ENCODE data around the gene BTBD9. TPM values are rescaled to one million over a fixed set of nuclear protein-coding genes. Genes with fewer than 3 reads are reported as not detected.

Gene BTBD9
- total RNA-seq, 1 donor from 2014 or later = 24.1 TPM

DNA sequence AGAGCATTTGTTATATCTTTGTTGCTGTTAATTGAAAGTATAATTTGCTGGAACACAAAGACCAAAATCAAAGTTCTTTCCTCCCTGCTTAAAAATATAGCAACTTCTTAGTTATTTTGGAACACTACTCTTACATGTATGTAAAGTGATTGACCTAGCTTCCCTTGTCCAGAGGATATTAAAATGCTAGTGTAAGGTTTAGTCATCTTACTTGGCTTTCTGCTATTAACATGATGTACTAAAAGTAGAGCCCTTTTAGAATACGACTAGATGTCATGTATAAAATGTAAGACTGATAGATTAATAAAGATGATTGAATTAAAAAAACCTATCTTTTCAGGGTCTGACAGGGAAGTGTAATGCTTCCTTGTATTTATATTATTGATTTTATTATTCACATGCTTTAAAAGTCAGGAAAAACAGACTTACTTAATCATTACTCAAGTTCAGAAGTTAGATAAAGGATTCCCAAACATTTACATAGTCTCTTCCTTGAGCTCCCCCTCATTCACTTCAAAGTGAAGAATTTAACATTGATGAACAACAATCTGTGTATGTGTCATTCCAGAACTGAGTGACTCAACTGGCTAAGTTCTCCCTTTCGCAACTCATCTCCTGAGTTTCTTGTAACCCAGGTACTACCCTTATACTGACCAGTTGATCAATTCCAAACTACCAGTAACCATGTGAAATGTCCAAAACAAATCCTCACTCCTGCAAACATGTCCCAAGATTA is 50.9 kb downstream of the BTBD9 start:
- Histone ChIP-seq H3K4me3 (no peak overlapping the region), H3K4me1 (no peaks in the 10 kb centered on the region), H3K27me3 (no peaks in the 10 kb centered on the region), H3K9me3 (no peaks in the 10 kb centered on the region), H3K27ac (no peak overlapping the region), H3K36me3 (peaks cover 0 to 10% of the 10 kb centered on the region in 2 donors)
- TF ChIP-seq, protein P1, sequence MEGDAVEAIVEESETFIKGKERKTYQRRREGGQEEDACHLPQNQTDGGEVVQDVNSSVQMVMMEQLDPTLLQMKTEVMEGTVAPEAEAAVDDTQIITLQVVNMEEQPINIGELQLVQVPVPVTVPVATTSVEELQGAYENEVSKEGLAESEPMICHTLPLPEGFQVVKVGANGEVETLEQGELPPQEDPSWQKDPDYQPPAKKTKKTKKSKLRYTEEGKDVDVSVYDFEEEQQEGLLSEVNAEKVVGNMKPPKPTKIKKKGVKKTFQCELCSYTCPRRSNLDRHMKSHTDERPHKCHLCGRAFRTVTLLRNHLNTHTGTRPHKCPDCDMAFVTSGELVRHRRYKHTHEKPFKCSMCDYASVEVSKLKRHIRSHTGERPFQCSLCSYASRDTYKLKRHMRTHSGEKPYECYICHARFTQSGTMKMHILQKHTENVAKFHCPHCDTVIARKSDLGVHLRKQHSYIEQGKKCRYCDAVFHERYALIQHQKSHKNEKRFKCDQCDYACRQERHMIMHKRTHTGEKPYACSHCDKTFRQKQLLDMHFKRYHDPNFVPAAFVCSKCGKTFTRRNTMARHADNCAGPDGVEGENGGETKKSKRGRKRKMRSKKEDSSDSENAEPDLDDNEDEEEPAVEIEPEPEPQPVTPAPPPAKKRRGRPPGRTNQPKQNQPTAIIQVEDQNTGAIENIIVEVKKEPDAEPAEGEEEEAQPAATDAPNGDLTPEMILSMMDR (IDR thresholded peaks at IDR 0.05) = no peak
- TF ChIP-seq POLR2A (IDR thresholded peaks at IDR 0.05) = no peak
- TF ChIP-seq POLR2AphosphoS5 (IDR thresholded peaks at IDR 0.05; ENCODE audit: insufficient read depth in 1 of 2, low read depth in 1 of 2) = no peak
- no peak for DNase-seq (ENCODE audit: extremely low spot score in 2 of 2)
- intact Hi-C loops (cut with DNase I) = no loop called here

DNA sequence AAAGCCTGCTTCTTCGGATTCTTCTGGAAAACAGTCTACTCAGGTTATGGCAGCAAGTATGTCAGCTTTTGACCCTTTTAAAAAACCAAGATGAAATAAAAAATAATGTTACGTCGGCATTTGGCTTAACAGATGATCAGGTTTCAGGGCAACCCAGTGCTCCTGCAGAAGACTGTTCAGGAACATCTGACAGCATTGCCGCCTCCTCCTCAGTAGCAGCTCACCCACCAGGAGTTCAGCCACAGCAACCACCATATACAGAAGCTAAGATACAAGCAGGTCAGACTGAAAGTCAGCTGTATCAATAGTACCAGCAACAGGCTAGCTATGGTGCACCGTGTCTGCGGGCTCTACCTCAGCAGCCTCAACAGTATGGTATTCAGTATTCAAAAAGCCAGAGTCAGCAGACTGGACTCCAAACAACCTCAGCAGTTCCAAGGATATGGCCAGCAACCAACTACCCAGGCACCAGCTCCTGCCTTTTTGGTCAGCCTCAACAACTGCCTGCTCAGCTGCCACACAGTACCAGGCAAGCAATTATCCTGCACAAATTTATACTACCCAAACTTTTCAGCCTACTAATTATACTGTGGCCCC is 51.9 kb downstream of the BTBD9 start:
- no peaks in the 10 kb centered on the region for H3K4me1 ChIP-seq
- H3K4me3 ChIP-seq = no peak overlapping the region
- H3K9me3 ChIP-seq = no peaks in the 10 kb centered on the region
- H3K27me3 ChIP-seq = no peaks in the 10 kb centered on the region
- TF ChIP-seq, protein P1 (IDR thresholded peaks at IDR 0.05) = no peak
- TF ChIP-seq POLR2A (IDR thresholded peaks at IDR 0.05) = no peak
- TF ChIP-seq POLR2AphosphoS5 (IDR thresholded peaks at IDR 0.05; ENCODE audit: insufficient read depth in 1 of 2, low read depth in 1 of 2) = no peak
- H3K27ac ChIP-seq = no peak overlapping the region
- DNase-seq (ENCODE audit: extremely low spot score in 2 of 2) = no peak
- H3K36me3 ChIP-seq = peaks cover 0 to 10% of the 10 kb centered on the region in 2 donors
- intact Hi-C loops (cut with DNase I) = no loop called here

DNA sequence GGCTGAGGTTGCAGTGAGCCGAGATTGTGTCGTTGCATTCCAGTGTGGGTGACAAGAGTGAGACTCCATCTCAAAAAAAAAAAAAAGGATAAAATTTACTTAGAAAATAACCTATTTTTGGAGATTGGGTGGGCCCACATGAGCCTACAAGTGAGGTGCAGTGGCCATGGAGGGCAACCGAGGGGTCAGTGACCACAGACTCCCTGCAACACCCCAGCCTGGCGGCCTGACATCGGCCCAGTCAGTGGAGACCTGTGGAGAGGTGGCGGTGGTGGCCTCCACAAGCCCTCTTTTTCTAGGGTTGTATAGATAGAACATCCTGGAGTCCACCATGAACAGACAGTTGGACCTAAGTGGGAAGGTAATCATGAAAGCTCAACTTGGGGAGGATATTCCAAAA is 52.7 kb downstream of the BTBD9 start:
- Histone ChIP-seq H3K4me1 (no peaks in the 10 kb centered on the region), H3K4me3 (no peak overlapping the region), H3K36me3 (peaks cover 0 to 3% of the 10 kb centered on the region in 2 donors), H3K27ac (no peak overlapping the region), H3K27me3 (no peaks in the 10 kb centered on the region), H3K9me3 (no peaks in the 10 kb centered on the region)
- no peak for DNase-seq (ENCODE audit: extremely low spot score in 2 of 2)
- TF ChIP-seq POLR2AphosphoS5 (IDR thresholded peaks at IDR 0.05; ENCODE audit: insufficient read depth in 1 of 2, low read depth in 1 of 2) (no peak), POLR2A (IDR thresholded peaks at IDR 0.05) (no peak)
- TF ChIP-seq, protein P1 (IDR thresholded peaks at IDR 0.05) = no peak
- intact Hi-C loops (cut with DNase I) = no loop called here

DNA sequence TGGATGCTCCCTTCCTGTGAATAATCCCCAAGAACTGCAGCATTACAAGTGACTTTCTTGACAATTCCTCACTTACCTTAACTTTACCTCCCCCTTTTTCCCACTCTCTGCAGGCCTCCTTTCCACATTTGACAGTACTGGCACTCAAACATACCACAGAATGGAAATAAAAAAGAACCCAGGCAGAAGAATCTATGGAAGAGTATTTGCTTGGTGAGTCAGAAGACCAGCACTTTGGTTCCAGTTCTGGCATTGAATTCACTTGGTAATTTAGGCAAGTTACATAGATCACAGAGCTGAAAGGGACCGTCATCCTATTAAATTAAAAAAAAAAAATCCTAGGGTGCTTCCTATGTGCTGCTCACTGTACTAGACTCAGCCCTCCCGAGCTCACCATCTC is 55.0 kb downstream of the BTBD9 start:
- Histone ChIP-seq H3K27me3 (no peaks in the 10 kb centered on the region), H3K27ac (no peak overlapping the region), H3K4me1 (no peaks in the 10 kb centered on the region), H3K36me3 (no peaks in the 10 kb centered on the region), H3K9me3 (no peaks in the 10 kb centered on the region), H3K4me3 (no peak overlapping the region)
- intact Hi-C loops (cut with DNase I) = no loop called here
- no peak for DNase-seq (ENCODE audit: extremely low spot score in 2 of 2)
- no peak for TF ChIP-seq POLR2AphosphoS5 (IDR thresholded peaks at IDR 0.05; ENCODE audit: insufficient read depth in 1 of 2, low read depth in 1 of 2)
- TF ChIP-seq, protein P1 (IDR thresholded peaks at IDR 0.05) = no peak
- no peak for TF ChIP-seq POLR2A (IDR thresholded peaks at IDR 0.05)

DNA sequence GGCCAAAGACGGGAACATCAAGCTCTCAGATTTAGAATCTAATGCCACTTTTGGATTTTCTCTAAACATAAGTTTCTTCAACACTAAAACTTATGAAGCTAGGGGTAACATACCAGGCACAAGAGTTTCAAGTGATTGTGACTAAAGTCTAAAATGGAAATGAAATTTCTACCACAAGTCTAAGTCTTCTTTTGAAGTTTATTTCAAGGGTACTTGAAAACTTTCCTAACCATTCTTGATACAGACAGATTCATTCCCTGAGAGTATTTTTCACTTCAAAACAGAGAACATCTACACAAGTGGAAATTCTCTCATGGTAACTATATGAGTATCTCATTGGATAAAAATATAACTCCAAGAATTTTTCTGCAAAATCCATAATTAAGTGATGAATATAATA is 56.2 kb downstream of the BTBD9 start:
- H3K4me1 ChIP-seq = no peaks in the 10 kb centered on the region
- intact Hi-C loops (cut with DNase I) = no loop called here

More for the DNA sequence above, 56.2 kb downstream of the BTBD9 start:
- no peak overlapping the region for H3K27ac ChIP-seq
- H3K27me3 ChIP-seq = no peaks in the 10 kb centered on the region
- H3K36me3 ChIP-seq = no peaks in the 10 kb centered on the region
- no peaks in the 10 kb centered on the region for H3K9me3 ChIP-seq
- H3K4me3 ChIP-seq = no peak overlapping the region
- no peak for TF ChIP-seq POLR2A (IDR thresholded peaks at IDR 0.05)
- TF ChIP-seq POLR2AphosphoS5 (IDR thresholded peaks at IDR 0.05; ENCODE audit: insufficient read depth in 1 of 2, low read depth in 1 of 2) = no peak
- TF ChIP-seq, protein P1 (IDR thresholded peaks at IDR 0.05) = no peak
- DNase-seq (ENCODE audit: extremely low spot score in 2 of 2) = no peak

Measured in vagina (tissue), 2 donors.